PFSK-1 (cell line): Measurements from ENCODE around the gene SLX9.

Source experiments
- FOXP2 ChIP-seq: optimal IDR thresholded peaks from 2 replicates; pipeline ENCODE3; 2011; ENCODE audit warnings: borderline replicate concordance, control low read depth, inconsistent platforms; ENCODE audit not compliant: insufficient read depth; ENCODE audit errors: extremely low read length, extremely low read depth
- POLR2AphosphoS5 ChIP-seq: IDR thresholded peaks from 2 replicates; pipeline ENCODE4 v1.6.1; 2012; ENCODE audit warnings: low read depth, mild to moderate bottlenecking, control low read depth, low read length, moderate library complexity
- SIN3A ChIP-seq: IDR thresholded peaks from 2 replicates; pipeline ENCODE4 v1.6.1; 2012; ENCODE audit warnings: mild to moderate bottlenecking, low read length, moderate library complexity, borderline replicate concordance; ENCODE audit not compliant: insufficient read depth
- TAF1 ChIP-seq: IDR thresholded peaks from 2 replicates; pipeline ENCODE4 v1.6.1; 2012; ENCODE audit warnings: low read length, control low read depth, borderline replicate concordance; ENCODE audit not compliant: insufficient read depth
- TF ChIP-seq, protein P1 (sequence below), 2 experiments: IDR thresholded peaks; 2 replicates each; pipeline versions ENCODE4 v1.6.1 to v1.8.0; 2011 to 2012; ENCODE audit warnings: low read depth in 2 of 2, low read length in 2 of 2, control low read depth in 1 of 2, inconsistent platforms in 1 of 2, mild to moderate bottlenecking in 1 of 2, moderate library complexity in 1 of 2; ENCODE audit not compliant: insufficient read depth in 1 of 2

DNA sequence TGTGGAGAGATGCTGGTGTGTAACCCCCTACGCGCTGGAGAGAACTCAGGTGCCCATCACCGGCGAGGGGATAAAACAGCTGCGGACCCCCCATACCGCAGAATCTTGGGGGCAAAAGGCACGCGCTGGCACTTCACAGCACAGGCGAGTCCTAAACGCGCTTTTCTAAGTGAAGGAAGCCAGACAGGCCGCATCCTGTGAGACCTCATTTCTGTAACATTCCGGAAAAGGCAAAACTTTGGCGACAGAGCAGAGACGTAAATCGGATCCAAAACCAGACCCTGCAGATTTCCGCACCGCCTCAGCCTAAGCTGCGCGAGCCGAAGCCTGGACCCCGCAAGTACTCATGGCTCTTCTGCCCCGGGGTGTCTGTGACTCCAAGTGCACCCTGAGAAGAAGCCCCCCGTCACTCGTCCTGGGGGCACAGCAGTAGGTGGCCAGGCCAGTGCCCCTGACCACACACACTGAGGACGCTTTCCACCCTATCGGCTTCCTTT lies 60.9 kb downstream of the SLX9 start:
- TF ChIP-seq POLR2AphosphoS5: no peak
- TF ChIP-seq, protein P1, sequence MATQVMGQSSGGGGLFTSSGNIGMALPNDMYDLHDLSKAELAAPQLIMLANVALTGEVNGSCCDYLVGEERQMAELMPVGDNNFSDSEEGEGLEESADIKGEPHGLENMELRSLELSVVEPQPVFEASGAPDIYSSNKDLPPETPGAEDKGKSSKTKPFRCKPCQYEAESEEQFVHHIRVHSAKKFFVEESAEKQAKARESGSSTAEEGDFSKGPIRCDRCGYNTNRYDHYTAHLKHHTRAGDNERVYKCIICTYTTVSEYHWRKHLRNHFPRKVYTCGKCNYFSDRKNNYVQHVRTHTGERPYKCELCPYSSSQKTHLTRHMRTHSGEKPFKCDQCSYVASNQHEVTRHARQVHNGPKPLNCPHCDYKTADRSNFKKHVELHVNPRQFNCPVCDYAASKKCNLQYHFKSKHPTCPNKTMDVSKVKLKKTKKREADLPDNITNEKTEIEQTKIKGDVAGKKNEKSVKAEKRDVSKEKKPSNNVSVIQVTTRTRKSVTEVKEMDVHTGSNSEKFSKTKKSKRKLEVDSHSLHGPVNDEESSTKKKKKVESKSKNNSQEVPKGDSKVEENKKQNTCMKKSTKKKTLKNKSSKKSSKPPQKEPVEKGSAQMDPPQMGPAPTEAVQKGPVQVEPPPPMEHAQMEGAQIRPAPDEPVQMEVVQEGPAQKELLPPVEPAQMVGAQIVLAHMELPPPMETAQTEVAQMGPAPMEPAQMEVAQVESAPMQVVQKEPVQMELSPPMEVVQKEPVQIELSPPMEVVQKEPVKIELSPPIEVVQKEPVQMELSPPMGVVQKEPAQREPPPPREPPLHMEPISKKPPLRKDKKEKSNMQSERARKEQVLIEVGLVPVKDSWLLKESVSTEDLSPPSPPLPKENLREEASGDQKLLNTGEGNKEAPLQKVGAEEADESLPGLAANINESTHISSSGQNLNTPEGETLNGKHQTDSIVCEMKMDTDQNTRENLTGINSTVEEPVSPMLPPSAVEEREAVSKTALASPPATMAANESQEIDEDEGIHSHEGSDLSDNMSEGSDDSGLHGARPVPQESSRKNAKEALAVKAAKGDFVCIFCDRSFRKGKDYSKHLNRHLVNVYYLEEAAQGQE (IDR thresholded peaks at IDR 0.05; ENCODE audit: insufficient read depth in 1 of 2, low read depth in 2 of 2, low read length in 2 of 2): no peak
- TF ChIP-seq TAF1: no peak
- no peak for TF ChIP-seq SIN3A
- TF ChIP-seq FOXP2: no peak
